Neural progenitor cell (in vitro differentiated cells): Measurements from ENCODE around the gene SLC51B.

ENCODE experiments used
- EZH2 ChIP-seq: fragments of 200-600 bp; sonication (generic); IDR thresholded peaks from 2 replicates; pipeline ENCODE4 v1.6.1; 2017; ENCODE audit warnings: antibody characterized with exemption, mild to moderate bottlenecking, moderate library complexity
- EZH2phosphoT487 ChIP-seq: fragments of 200-600 bp; sonication (generic); IDR thresholded peaks from 2 replicates; pipeline ENCODE4 v1.6.1; 2017; ENCODE audit warnings: antibody characterized with exemption
- TF ChIP-seq, protein P1 (sequence below): fragments of 200-600 bp; sonication (generic); IDR thresholded peaks from 2 replicates; pipeline ENCODE4 v1.5.1; 2017; ENCODE audit warnings: antibody characterized with exemption, mild to moderate bottlenecking

DNA sequence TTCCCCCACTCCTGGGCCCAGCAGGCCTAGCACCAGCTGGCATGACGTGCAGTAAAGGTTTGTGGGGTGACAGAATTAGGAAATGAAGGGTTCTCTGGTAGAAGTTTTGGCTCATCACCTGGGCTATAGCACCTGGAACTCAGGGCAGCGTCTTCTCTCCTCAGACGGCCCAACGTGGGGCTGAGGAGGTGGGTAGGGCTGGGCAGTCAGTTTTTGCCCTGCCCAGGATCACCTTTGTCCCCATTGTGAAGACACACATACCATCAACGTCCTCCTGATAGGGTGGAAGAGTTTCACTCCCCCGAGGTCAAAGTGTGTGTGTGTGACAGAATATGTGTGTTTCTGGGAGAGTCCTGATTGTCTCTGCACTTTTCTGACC is 43.4 kb downstream of the SLC51B start:
- TF ChIP-seq, protein P1, sequence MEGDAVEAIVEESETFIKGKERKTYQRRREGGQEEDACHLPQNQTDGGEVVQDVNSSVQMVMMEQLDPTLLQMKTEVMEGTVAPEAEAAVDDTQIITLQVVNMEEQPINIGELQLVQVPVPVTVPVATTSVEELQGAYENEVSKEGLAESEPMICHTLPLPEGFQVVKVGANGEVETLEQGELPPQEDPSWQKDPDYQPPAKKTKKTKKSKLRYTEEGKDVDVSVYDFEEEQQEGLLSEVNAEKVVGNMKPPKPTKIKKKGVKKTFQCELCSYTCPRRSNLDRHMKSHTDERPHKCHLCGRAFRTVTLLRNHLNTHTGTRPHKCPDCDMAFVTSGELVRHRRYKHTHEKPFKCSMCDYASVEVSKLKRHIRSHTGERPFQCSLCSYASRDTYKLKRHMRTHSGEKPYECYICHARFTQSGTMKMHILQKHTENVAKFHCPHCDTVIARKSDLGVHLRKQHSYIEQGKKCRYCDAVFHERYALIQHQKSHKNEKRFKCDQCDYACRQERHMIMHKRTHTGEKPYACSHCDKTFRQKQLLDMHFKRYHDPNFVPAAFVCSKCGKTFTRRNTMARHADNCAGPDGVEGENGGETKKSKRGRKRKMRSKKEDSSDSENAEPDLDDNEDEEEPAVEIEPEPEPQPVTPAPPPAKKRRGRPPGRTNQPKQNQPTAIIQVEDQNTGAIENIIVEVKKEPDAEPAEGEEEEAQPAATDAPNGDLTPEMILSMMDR: no peak
- TF ChIP-seq EZH2: no peak
- TF ChIP-seq EZH2phosphoT487: no peak
